Smooth muscle cell (in vitro differentiated cells): ENCODE measurements around the gene MTMR2. TPM values are rescaled to one million over a fixed set of nuclear protein-coding genes. Genes with fewer than 3 reads are reported as not detected.

Source experiments
- DNase-seq: peaks from one replicate; lab custom pipeline; 2025; ENCODE audit not compliant: unreplicated experiment; lab: John Stamatoyannopoulos, UW
- H2AFZ ChIP-seq: fragments of 200-600 bp; sonication (generic); 2 replicates; pipeline ENCODE4 v1.6.0; 2016; ENCODE audit warnings: antibody characterized with exemption, low read depth, mild to moderate bottlenecking
- H3F3A ChIP-seq: fragments of 200-600 bp; sonication (generic); 2 replicates; pipeline ENCODE4 v1.6.0; 2017; ENCODE audit warnings: antibody characterized with exemption, low read depth
- H3K27ac ChIP-seq: fragments of 200-600 bp; sonication (generic); 2 replicates; pipeline ENCODE4 v1.5.1; 2016; ENCODE audit warnings: low read depth, mild to moderate bottlenecking
- H3K27me3 ChIP-seq: fragments of 200-600 bp; sonication (generic); 2 replicates; pipeline ENCODE4 v1.6.1; 2016; ENCODE audit warnings: low read depth, mild to moderate bottlenecking
- H3K36me3 ChIP-seq: fragments of 200-600 bp; sonication (generic); 2 replicates; pipeline ENCODE4 v1.5.1; 2016; ENCODE audit warnings: low read depth
- H3K4me1 ChIP-seq: fragments of 200-600 bp; sonication (generic); 2 replicates; pipeline ENCODE4 v1.5.1; 2016; ENCODE audit warnings: low read depth
- H3K4me2 ChIP-seq: fragments of 200-600 bp; sonication (generic); 2 replicates; pipeline ENCODE4 v1.6.0; 2016; ENCODE audit warnings: mild to moderate bottlenecking
- H3K4me3 ChIP-seq: fragments of 200-600 bp; sonication (generic); 2 replicates; pipeline ENCODE4 v1.5.1; 2016; ENCODE audit warnings: mild to moderate bottlenecking
- H3K79me2 ChIP-seq: fragments of 200-600 bp; sonication (generic); 2 replicates; pipeline ENCODE4 v1.6.0; 2016; ENCODE audit warnings: low read depth, mild to moderate bottlenecking
- H3K9ac ChIP-seq: fragments of 200-600 bp; sonication (generic); 2 replicates; pipeline ENCODE4 v1.6.0; 2016; ENCODE audit warnings: low read depth
- H3K9me3 ChIP-seq: fragments of 200-600 bp; sonication (generic); replicated peaks from 2 replicates; pipeline ENCODE4 v1.5.1; 2016; ENCODE audit warnings: low read depth
- H4K20me1 ChIP-seq: fragments of 200-600 bp; sonication (generic); 2 replicates; pipeline ENCODE4 v1.6.0; 2016; ENCODE audit warnings: low read depth
- CTCF ChIP-seq: fragments of 200-600 bp; sonication (generic); IDR thresholded peaks from 2 replicates; pipeline ENCODE4 v1.5.1; 2017; ENCODE audit warnings: borderline replicate concordance, mild to moderate bottlenecking, antibody characterized with exemption; ENCODE audit not compliant: insufficient read depth, poor library complexity, severe bottlenecking
- WGBS: methylation state at CpG from one replicate; pipeline ENCODE4 v1.1.7; 2016; ENCODE audit warnings: low lambda C conversion rate; 5-methylcytosine and 5-hydroxymethylcytosine counted together
- polyA plus RNA-seq: library from polyadenylated mRNA; unstranded; fragments of >200 nt; fragmentation: Nextera tagmentation; extraction: Ambion mirVana; gene quantifications from 2 replicates; pipeline ENCODE4 v1.2.1, GENCODE V29; 2016
- total RNA-seq: library from RNA; depleted of rRNA; stranded (reverse); fragments of >200 nt; gene quantifications from 2 replicates; pipeline ENCODE4 v1.2.3, GENCODE V29; 2014

The MTMR2 gene
- total and polyA plus RNA-seq, 2 experiments from 2014 or later: 27.2 to 40.0 TPM

DNA sequence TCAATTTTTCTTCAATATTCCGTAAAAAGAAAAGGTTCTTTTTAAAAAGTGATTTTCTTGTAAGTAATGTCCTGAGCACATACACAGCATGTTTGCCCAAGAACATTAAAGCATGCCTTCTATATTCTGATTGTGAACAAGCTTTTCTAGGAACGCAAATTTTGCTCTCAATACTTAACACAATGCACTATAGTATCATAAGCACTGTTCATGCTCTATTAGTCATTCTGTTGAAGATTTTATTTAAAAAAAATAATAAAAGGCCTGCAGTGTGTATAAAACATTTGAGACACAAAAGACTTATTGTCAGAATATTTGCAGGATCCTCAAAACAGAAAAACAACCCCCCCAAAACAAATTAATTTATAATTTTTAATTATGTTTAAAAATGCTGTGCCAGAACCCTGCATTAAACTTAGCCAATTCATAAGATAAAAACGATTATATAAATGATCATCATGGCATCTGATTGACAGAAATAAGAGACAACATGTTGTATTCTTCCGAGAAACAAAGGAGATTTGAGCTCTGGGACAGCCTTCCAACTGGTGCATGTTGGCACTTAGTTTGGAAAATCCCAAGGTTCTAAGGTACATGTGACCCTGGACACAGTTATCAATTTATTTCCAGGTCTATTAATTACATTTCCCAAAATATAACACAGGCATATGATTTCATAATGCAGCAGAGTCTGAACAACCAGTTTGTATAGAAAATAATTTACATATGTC, 13.1 kb downstream of the MTMR2 start:
- Histone ChIP-seq H3K9ac (no peak overlapping the region), H3K4me3 (no peak overlapping the region), H3K79me2 (peaks cover 88% of the 10 kb centered on the region), H2AFZ (no peak overlapping the region), H3K27ac (no peak overlapping the region), H3F3A (no peaks in the 10 kb centered on the region), H3K9me3 (no peaks in the 10 kb centered on the region), H3K4me2 (no peak overlapping the region), H4K20me1 (peaks cover 79% of the 10 kb centered on the region), H3K27me3 (no peaks in the 10 kb centered on the region), H3K4me1 (peaks cover 11% of the 10 kb centered on the region), H3K36me3 (no peaks in the 10 kb centered on the region)
- TF ChIP-seq CTCF: no peak
- no peak for DNase-seq
- WGBS: 93% methylated on average over 4 of the region's 4 CpGs

- Histone ChIP-seq H3F3A (no peaks in the 10 kb centered on the region), H3K4me2 (no peak overlapping the region), H2AFZ (no peak overlapping the region), H3K9ac (no peak overlapping the region), H3K4me1 (peaks cover 16% of the 10 kb centered on the region), H4K20me1 (peaks cover 83% of the 10 kb centered on the region), H3K4me3 (no peak overlapping the region), H3K9me3 (no peaks in the 10 kb centered on the region), H3K27me3 (no peaks in the 10 kb centered on the region), H3K27ac (no peak overlapping the region), H3K36me3 (no peaks in the 10 kb centered on the region), H3K79me2 (peaks cover 86% of the 10 kb centered on the region)
- no peak for DNase-seq
- no peak for TF ChIP-seq CTCF
These were observed 15.1 kb downstream of the MTMR2 start for GRCh38 chr11:95908826-95909225.

DNA sequence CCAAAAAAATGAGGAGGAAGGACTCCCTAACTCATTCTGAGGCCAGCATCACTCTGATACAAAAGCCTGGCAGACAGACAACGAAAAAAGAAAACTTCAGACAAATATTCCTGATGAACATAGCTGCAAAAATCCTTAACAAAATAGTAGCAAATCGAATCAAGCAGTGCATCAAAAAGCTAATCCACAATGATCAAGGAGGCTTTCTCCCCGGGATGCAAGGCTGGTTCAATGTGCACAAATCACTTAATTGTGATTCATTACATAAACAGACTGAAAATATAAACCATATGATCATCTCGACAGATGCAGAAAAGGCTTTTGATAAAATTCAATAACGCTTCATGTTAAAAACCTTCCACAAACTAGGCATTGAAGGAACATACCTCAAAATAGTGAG, 16.4 kb downstream of the MTMR2 start:
- Histone ChIP-seq H3K4me3 (no peak overlapping the region), H3K9ac (no peak overlapping the region), H3K36me3 (no peaks in the 10 kb centered on the region), H3K4me2 (no peak overlapping the region), H4K20me1 (peaks cover 83% of the 10 kb centered on the region), H2AFZ (no peak overlapping the region), H3K79me2 (peaks cover 94% of the 10 kb centered on the region), H3K27me3 (no peaks in the 10 kb centered on the region), H3F3A (no peaks in the 10 kb centered on the region), H3K27ac (no peak overlapping the region), H3K9me3 (no peaks in the 10 kb centered on the region), H3K4me1 (peaks cover 15% of the 10 kb centered on the region)
- TF ChIP-seq CTCF: no peak
- no peak for DNase-seq
- 93% methylated on average over 5 of the region's 5 CpGs for WGBS
